Upper lobe of left lung (tissue), 6 donors: ENCODE measurements around the gene SLC35E3. TPM values are rescaled to one million over a fixed set of nuclear protein-coding genes. Genes with fewer than 3 reads are reported as not detected.
"Not testable (repeated sequence)": the region's sequence is repeated elsewhere in the genome, so short reads cannot be mapped to it uniquely, and the experiment has no call there.

ENCODE experiments used
- ATAC-seq, 2 donors: fragments of 200-7000 bp; cut with Tn5 transposase; one replicate each; pipeline ENCODE4 v1.9.1; 2022; ENCODE audit warnings: mild to moderate bottlenecking in 2 of 2, moderate library complexity in 2 of 2; ENCODE audit not compliant: low FRiP score in 2 of 2
- DNase-seq, 2 donors: peaks; one replicate each; pipeline ENCODE4 v3.0.0-alpha.2; 2019 to 2020
- H3K27ac ChIP-seq, 4 donors: fragments of 200-600 bp; sonication (generic); one replicate each; pipeline ENCODE4 v1.5.1; 2016 to 2019
- H3K27me3 ChIP-seq, 4 donors: fragments of 200-600 bp; sonication (generic); one replicate each; pipeline ENCODE4 v1.5.1; 2017 to 2019
- H3K36me3 ChIP-seq, 4 donors: fragments of 200-600 bp; sonication (generic); one replicate each; pipeline ENCODE4 v1.5.1; 2016 to 2019
- H3K4me1 ChIP-seq, 4 donors: fragments of 200-600 bp; sonication (generic); one replicate each; pipeline ENCODE4 v1.5.1; 2018 to 2019
- H3K4me3 ChIP-seq, 4 donors: fragments of 200-600 bp; sonication (generic); one replicate each; pipeline ENCODE4 v1.5.1; 2017 to 2019; ENCODE audit warnings: mild to moderate bottlenecking in 2 of 4, moderate library complexity in 1 of 4
- H3K9me3 ChIP-seq, 4 donors: fragments of 200-600 bp; sonication (generic); one replicate each; pipeline ENCODE4 v1.5.1; 2018 to 2019
- EP300 ChIP-seq, 4 donors: sonication (generic); formaldehyde crosslinking; IDR thresholded peaks; one replicate each; pipeline ENCODE4 v1.5.1; 2017; ENCODE audit warnings: antibody characterized with exemption in 4 of 4, control low read depth in 2 of 4
- POLR2A ChIP-seq, 4 donors: fragments of 450-650 bp; IDR thresholded peaks; one replicate each; pipeline ENCODE4 v1.5.1; 2016 to 2017; ENCODE audit warnings: antibody characterized with exemption in 4 of 4, mild to moderate bottlenecking in 2 of 4
- POLR2AphosphoS5 ChIP-seq, 2 donors: sonication (generic); formaldehyde crosslinking; IDR thresholded peaks; one replicate each; pipeline ENCODE4 v1.5.1; 2017; ENCODE audit warnings: antibody characterized with exemption in 2 of 2
- WGBS, 2 donors: methylation state at CpG; one replicate each; pipeline ENCODE4 v1.1.5; 2017 to 2018; 5-methylcytosine and 5-hydroxymethylcytosine counted together
- total RNA-seq, 6 donors: library from RNA; depleted of rRNA in 4 of 6; stranded (reverse); fragments of >200 nt in 4 of 6; gene quantifications; one replicate each; pipeline versions ENCODE4 v1.1.0 to v1.2.1, GENCODE V29; 2016 to 2021
- TF ChIP-seq, protein P1 (sequence below), 6 experiments: fragments of 450-650 bp in 4 of 6; fragments of 200-600 bp in 2 of 6; sonication (generic) in 2 of 6; IDR thresholded peaks; one replicate each; pipeline ENCODE4 v1.5.1; 2016 to 2019; ENCODE audit warnings: antibody characterized with exemption in 6 of 6
- donor health status: DM: no; HTN: no; CAD: no; lungs with moderate emphysema.
- donor health status: DM: no; HTN: yes; CAD: no; lungs with severe emphysema.

SLC35E3 gene
- total RNA-seq, 6 donors from 2014 or later, result 6.5 to 38.8 (median 15.2) TPM

GRCh38 chr12:68803948-68804656 lies 58.1 kb downstream of the SLC35E3 start:
- Histone ChIP-seq H3K9me3 (no peaks in the 10 kb centered on the region), H3K36me3 (no peaks in the 10 kb centered on the region), H3K4me1 (peaks cover 0 to 8% (median 5%) of the 10 kb centered on the region in 4 donors), H3K27ac (peak overlapping the region in 1 of 4 donors; percentile 43), H3K4me3 (no peak overlapping the region), H3K27me3 (no peaks in the 10 kb centered on the region)
- no peak for ATAC-seq
- TF ChIP-seq POLR2AphosphoS5 (IDR thresholded peaks at IDR 0.05) (no peak), POLR2A (IDR thresholded peaks at IDR 0.05) (no peak), EP300 (IDR thresholded peaks at IDR 0.05) (no peak)
- TF ChIP-seq, protein P1, sequence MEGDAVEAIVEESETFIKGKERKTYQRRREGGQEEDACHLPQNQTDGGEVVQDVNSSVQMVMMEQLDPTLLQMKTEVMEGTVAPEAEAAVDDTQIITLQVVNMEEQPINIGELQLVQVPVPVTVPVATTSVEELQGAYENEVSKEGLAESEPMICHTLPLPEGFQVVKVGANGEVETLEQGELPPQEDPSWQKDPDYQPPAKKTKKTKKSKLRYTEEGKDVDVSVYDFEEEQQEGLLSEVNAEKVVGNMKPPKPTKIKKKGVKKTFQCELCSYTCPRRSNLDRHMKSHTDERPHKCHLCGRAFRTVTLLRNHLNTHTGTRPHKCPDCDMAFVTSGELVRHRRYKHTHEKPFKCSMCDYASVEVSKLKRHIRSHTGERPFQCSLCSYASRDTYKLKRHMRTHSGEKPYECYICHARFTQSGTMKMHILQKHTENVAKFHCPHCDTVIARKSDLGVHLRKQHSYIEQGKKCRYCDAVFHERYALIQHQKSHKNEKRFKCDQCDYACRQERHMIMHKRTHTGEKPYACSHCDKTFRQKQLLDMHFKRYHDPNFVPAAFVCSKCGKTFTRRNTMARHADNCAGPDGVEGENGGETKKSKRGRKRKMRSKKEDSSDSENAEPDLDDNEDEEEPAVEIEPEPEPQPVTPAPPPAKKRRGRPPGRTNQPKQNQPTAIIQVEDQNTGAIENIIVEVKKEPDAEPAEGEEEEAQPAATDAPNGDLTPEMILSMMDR (IDR thresholded peaks at IDR 0.05), result no peak
- 92% methylated on average over 5 of the region's 5 CpGs for WGBS, 2 donors
- DNase-seq, result no peak

GRCh38 chr12:68804657-68805591 lies 58.9 kb downstream of the SLC35E3 start:
- Histone ChIP-seq H3K4me3 (no peak overlapping the region), H3K27me3 (no peaks in the 10 kb centered on the region), H3K27ac (peak overlapping the region in 1 of 4 donors; percentile 56), H3K9me3 (no peaks in the 10 kb centered on the region), H3K4me1 (peaks cover 0 to 14% (median 7%) of the 10 kb centered on the region in 4 donors), H3K36me3 (peaks cover 0 to 4% (median 3%) of the 10 kb centered on the region in 4 donors)
- ATAC-seq, result no peak
- 80 to 84% methylated on average over 22 to 29 of the region's 32 CpGs for WGBS, 2 donors
- peak in 1 of 2 donors; percentile 62 for DNase-seq
- TF ChIP-seq POLR2AphosphoS5 (IDR thresholded peaks at IDR 0.05), result no peak
- TF ChIP-seq, protein P1 (IDR thresholded peaks at IDR 0.05), result no peak
- no peak for TF ChIP-seq POLR2A (IDR thresholded peaks at IDR 0.05)
- no peak for TF ChIP-seq EP300 (IDR thresholded peaks at IDR 0.05)

GRCh38 chr12:68805592-68806120 lies 59.7 kb downstream of the SLC35E3 start:
- TF ChIP-seq POLR2AphosphoS5 (IDR thresholded peaks at IDR 0.05), result no peak
- no peak for TF ChIP-seq POLR2A (IDR thresholded peaks at IDR 0.05)
- TF ChIP-seq, protein P1 (IDR thresholded peaks at IDR 0.05), result no peak
- no peak for TF ChIP-seq EP300 (IDR thresholded peaks at IDR 0.05)
- H3K4me3 ChIP-seq, result no peak overlapping the region
- H3K27me3 ChIP-seq, result no peaks in the 10 kb centered on the region
- H3K36me3 ChIP-seq, result peaks cover 0 to 10% (median 7%) of the 10 kb centered on the region in 4 donors
- no peak overlapping the region for H3K27ac ChIP-seq
- 91 to 93% methylated on average over 7 of the region's 7 CpGs for WGBS, 2 donors
- peaks cover 2 to 21% (median 10%) of the 10 kb centered on the region in 4 donors for H3K4me1 ChIP-seq
- DNase-seq (no peak), ATAC-seq (no peak)
- no peaks in the 10 kb centered on the region for H3K9me3 ChIP-seq

DNA sequence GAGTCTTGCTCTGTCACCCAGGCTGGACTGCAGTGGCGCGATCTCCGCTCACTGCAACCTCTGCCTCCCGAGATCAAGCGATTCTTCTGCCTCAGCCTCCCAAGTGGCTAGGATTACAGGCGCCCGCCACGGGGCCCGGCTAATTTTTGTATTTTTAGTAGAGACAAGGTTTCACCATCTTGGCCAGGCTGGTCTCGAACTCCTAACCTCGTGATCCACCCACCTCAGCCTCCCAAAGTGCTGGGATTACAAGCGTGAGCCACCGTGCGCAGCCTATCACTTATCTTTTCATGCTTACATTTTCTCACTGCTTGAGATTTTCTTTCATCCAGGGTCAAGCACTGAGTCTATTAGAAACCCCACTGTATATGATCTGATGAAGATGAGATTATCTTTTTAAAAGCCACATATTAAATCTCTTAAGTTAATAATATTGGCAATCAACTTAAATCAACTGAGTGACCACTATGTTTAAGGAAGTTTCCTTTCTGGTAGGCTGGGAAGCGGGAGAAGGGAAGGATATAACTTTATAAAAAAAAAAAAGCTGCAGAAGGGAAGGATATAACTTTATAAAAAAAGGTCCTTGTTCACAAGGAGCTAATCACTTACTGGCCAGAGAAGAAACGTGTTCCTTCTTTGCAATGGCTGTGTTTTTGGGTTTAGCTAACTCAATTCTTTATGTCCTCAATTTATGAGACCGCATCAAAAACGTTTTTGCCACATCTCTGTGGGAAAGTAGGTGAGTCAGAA lies 60.7 kb downstream of the SLC35E3 start:
- WGBS, 2 donors, result 85 to 86% methylated on average over 18 of the region's 18 CpGs
- no peaks in the 10 kb centered on the region for H3K9me3 ChIP-seq
- no peaks in the 10 kb centered on the region for H3K27me3 ChIP-seq
- H3K27ac ChIP-seq, result peak overlapping the region; percentile 96 to 99 (median 97)
- ATAC-seq (no peak), DNase-seq (peak in 1 of 2 donors; percentile 45)
- H3K36me3 ChIP-seq, result peaks cover 0 to 18% (median 8%) of the 10 kb centered on the region in 4 donors
- peaks cover 8 to 28% (median 18%) of the 10 kb centered on the region in 4 donors for H3K4me1 ChIP-seq
- H3K4me3 ChIP-seq, result peak overlapping the region in 3 of 4 donors; percentile 71 to 90 (median 80)
- no peak for TF ChIP-seq POLR2A (IDR thresholded peaks at IDR 0.05)
- no peak for TF ChIP-seq POLR2AphosphoS5 (IDR thresholded peaks at IDR 0.05)
- TF ChIP-seq, protein P1 (IDR thresholded peaks at IDR 0.05), result no peak
- no peak for TF ChIP-seq EP300 (IDR thresholded peaks at IDR 0.05)

- 11 to 38% methylated on average over 4 to 10 of the region's 10 CpGs for WGBS, 2 donors
- DNase-seq, H3K9me3 ChIP-seq, H3K27me3 ChIP-seq, ATAC-seq: not testable (repeated sequence)
- H3K4me1 ChIP-seq, result peaks cover 9 to 34% (median 21%) of the 10 kb centered on the region in 4 donors
- H3K36me3 ChIP-seq, result peaks cover 0 to 21% (median 8%) of the 10 kb centered on the region in 4 donors
- H3K4me3 ChIP-seq, result peak overlapping the region; percentile 22 to 90 (median 76)
- peak overlapping the region; percentile 96 to 99 (median 97) for H3K27ac ChIP-seq
Measured at GRCh38 chr12:68807274-68807575, 61.2 kb downstream of the SLC35E3 start.
